ENCODE data around the gene TNFRSF18.

GRCh38 chr1:1168451-1169411 lies 37.7 kb downstream of the TNFRSF18 start:
- no peak for TF ChIP-seq CTCF (IDR thresholded peaks at IDR 0.05)
- no peak for TF ChIP-seq POLR2A (IDR thresholded peaks at IDR 0.05)

Data from thyroid gland (tissue), 4 donors.